Measurements from ENCODE around the gene TMIGD1.

GRCh38 chr17:30349252-30349651, 15.4 kb upstream of the TMIGD1 start:
- TF ChIP-seq, protein P1, sequence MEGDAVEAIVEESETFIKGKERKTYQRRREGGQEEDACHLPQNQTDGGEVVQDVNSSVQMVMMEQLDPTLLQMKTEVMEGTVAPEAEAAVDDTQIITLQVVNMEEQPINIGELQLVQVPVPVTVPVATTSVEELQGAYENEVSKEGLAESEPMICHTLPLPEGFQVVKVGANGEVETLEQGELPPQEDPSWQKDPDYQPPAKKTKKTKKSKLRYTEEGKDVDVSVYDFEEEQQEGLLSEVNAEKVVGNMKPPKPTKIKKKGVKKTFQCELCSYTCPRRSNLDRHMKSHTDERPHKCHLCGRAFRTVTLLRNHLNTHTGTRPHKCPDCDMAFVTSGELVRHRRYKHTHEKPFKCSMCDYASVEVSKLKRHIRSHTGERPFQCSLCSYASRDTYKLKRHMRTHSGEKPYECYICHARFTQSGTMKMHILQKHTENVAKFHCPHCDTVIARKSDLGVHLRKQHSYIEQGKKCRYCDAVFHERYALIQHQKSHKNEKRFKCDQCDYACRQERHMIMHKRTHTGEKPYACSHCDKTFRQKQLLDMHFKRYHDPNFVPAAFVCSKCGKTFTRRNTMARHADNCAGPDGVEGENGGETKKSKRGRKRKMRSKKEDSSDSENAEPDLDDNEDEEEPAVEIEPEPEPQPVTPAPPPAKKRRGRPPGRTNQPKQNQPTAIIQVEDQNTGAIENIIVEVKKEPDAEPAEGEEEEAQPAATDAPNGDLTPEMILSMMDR (optimal IDR thresholded peaks at IDR 0.05 in 1 of 3, IDR thresholded peaks at IDR 0.05 in 1 of 3, conservative IDR thresholded peaks at IDR 0.05 in 1 of 3; ENCODE audit: extremely low read depth in 1 of 3, insufficient read depth in 2 of 3, low read length in 3 of 3) = no peak
- TF ChIP-seq EZH2 (IDR thresholded peaks at IDR 0.05; ENCODE audit: low read length) = no peak

All from keratinocyte (primary cell).